ENCODE measurements around the gene HLA-DMB. TPM values are rescaled to one million over a fixed set of nuclear protein-coding genes. Genes with fewer than 3 reads are reported as not detected.
A peak's percentile ranks its signal among the peaks of the same experiment; 100 is the strongest.

The HLA-DMB gene
- total RNA-seq, 3 donors from 2014 or later (not counting 1 experiment from before 2014, with no cell fraction given) = 19.5 to 28.1 (median 23.0) TPM

DNA sequence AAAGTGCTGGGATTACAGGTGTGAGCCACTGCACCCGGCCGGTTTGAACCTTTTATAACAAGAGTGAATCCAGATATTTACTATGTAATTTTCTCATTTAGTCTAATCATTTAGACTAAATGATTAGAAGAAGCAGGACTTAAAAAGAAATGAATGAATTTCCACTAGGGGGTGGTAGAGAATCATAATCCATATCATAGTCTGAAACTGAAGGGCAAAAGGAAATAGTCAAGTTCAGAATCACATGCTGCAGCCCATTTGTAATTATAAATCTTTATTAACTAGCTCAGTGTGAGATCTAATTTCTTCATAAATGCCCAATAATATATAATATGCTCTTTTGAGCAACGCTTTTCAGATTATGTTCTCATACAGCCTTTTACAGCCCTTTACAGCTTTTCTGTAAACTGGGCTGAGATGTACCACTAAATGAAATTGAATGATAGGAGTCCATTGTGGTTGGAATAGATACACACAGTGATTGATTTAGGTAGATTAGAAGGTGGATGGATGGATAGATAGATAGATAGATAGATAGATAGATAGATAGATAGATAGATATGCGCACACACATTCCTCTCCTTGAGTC is 55.0 kb downstream of the HLA-DMB start:
- Mint-ChIP-seq H3K9me3 (no peaks in the 10 kb centered on the region), H3K36me3 (no peaks in the 10 kb centered on the region), H3K4me1 (peaks cover 0 to 5% of the 10 kb centered on the region in 2 donors), H3K27ac (no peak overlapping the region), H3K4me3 (no peak overlapping the region), H3K27me3 (ENCODE audit: low read depth in 2 of 2) (no peaks in the 10 kb centered on the region)
- peak; percentile 70 to 85 (median 71) for ATAC-seq
- H3K27ac ChIP-seq (ENCODE audit: low read length) = no peak overlapping the region
- WGBS (ENCODE audit: insufficient coverage) = 100% methylated on average over 1 of the region's 4 CpGs
- H3K36me3 ChIP-seq (ENCODE audit: control insufficient read depth, insufficient read depth, low read length) = no peaks in the 10 kb centered on the region
- no peaks in the 10 kb centered on the region for H3K4me1 ChIP-seq (ENCODE audit: control insufficient read depth, insufficient read depth, low read length)
- no peak overlapping the region for H3K4me3 ChIP-seq (ENCODE audit: low read length)
- TF ChIP-seq, protein P1, sequence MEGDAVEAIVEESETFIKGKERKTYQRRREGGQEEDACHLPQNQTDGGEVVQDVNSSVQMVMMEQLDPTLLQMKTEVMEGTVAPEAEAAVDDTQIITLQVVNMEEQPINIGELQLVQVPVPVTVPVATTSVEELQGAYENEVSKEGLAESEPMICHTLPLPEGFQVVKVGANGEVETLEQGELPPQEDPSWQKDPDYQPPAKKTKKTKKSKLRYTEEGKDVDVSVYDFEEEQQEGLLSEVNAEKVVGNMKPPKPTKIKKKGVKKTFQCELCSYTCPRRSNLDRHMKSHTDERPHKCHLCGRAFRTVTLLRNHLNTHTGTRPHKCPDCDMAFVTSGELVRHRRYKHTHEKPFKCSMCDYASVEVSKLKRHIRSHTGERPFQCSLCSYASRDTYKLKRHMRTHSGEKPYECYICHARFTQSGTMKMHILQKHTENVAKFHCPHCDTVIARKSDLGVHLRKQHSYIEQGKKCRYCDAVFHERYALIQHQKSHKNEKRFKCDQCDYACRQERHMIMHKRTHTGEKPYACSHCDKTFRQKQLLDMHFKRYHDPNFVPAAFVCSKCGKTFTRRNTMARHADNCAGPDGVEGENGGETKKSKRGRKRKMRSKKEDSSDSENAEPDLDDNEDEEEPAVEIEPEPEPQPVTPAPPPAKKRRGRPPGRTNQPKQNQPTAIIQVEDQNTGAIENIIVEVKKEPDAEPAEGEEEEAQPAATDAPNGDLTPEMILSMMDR (IDR thresholded peaks at IDR 0.05) = peak; percentile 73
- no peaks in the 10 kb centered on the region for H3K27me3 ChIP-seq (ENCODE audit: control insufficient read depth, insufficient read depth, low read length)
- no peaks in the 10 kb centered on the region for H3K9me3 ChIP-seq (ENCODE audit: control insufficient read depth, insufficient read depth, low read length)
- peak in 1 of 2 donors; percentile 87 for DNase-seq
- intact Hi-C loops (cut with micrococcal nuclease) = loop anchor here (1.0 to 2.0 kb wide), 2 partner anchors 67 to 99 kb away; partner anchors contain the start of gene HLA-DMA

Other genes starting within 250 kb of the HLA-DMB start
- gene HLA-DQA2, start 199.6 kb downstream of the HLA-DMB start, total RNA-seq = 10 to 100 TPM in 1 of 3 donors, 1 to 10 TPM in 1, not detected in 1; 1.4 to 15.2 TPM
- gene HLA-DQB2, start 177.5 kb downstream of the HLA-DMB start, total RNA-seq = 1 to 10 TPM in 1 of 3 donors, not detected in 2; 8.2 TPM
- 10 to 100 TPM in 2 of 3 donors, 1 to 10 TPM in 1; 4.2 to 13.7 (median 10.4) TPM for gene HLA-DOB, start 124.0 kb downstream of the HLA-DMB start, total RNA-seq
- 100 to 1,000 TPM; 162 to 221 (median 209) TPM for gene TAP2, start 102.3 kb downstream of the HLA-DMB start, total RNA-seq
- gene PSMB8, start 97.0 kb downstream of the HLA-DMB start, total RNA-seq = 100 to 1,000 TPM; 160 to 170 (median 161) TPM
- gene TAP1, start 87.3 kb downstream of the HLA-DMB start, total RNA-seq = 100 to 1,000 TPM; 134 to 193 (median 179) TPM
- gene PSMB9, start 86.8 kb downstream of the HLA-DMB start, total RNA-seq = 100 to 1,000 TPM; 112 to 190 (median 182) TPM
- gene HLA-DMA, start 12.1 kb upstream of the HLA-DMB start, total RNA-seq = 10 to 100 TPM; 39.2 to 57.5 (median 48.1) TPM
- gene BRD2, start 27.6 kb upstream of the HLA-DMB start, total RNA-seq = 100 to 1,000 TPM; 653 to 886 (median 714) TPM
- 1 to 10 TPM; 1.2 to 4.3 (median 3.6) TPM for gene HLA-DOA, start 68.6 kb upstream of the HLA-DMB start, total RNA-seq
- 100 to 1,000 TPM in 1 of 3 donors, 10 to 100 TPM in 2; 43.1 to 135 (median 73.5) TPM for gene HLA-DPA1, start 132.6 kb upstream of the HLA-DMB start, total RNA-seq
- 100 to 1,000 TPM in 1 of 3 donors, 10 to 100 TPM in 2; 55.2 to 131 (median 77.1) TPM for gene HLA-DPB1, start 135.0 kb upstream of the HLA-DMB start, total RNA-seq